HG03378 (cell line): ENCODE results near the gene NRIP2.
"Not testable (repeated sequence)": the region's sequence is repeated elsewhere in the genome, so short reads cannot be mapped to it uniquely, and the experiment has no call there.

ENCODE experiments used
- ATAC-seq: cut with Tn5 transposase; IDR thresholded peaks from one replicate; pipeline ENCODE4 v1.9.1; 2021; ENCODE audit warnings: mild to moderate bottlenecking, moderate library complexity; ENCODE audit not compliant: unreplicated experiment

The NRIP2 gene

GRCh38 chr12:2834581-2835491 is at the start of gene NRIP2:
TSS of gene NRIP2 (minus strand) at chr12:2835035. CDS start at chr12:2834983, 52 bp downstream.
- ATAC-seq, result no peak

GRCh38 chr12:2879853-2880252 is 45.0 kb upstream of the NRIP2 start:
- ATAC-seq, result no peak

- no peak for ATAC-seq
Observed at GRCh38 chr12:2877953-2878732, 43.3 kb upstream of the NRIP2 start.

- peak; percentile 70 for ATAC-seq
Observed at GRCh38 chr12:2877047-2877952, 42.5 kb upstream of the NRIP2 start, which contains the start of the genes FOXM1 and RHNO1. TSS of gene FOXM1 (minus strand) at chr12:2877174. CDS start at chr12:2874478, 2,696 bp downstream. TSS of gene RHNO1 (plus strand) at chr12:2877223. CDS start at chr12:2885367, 8,144 bp downstream.

- peak; percentile 17 for ATAC-seq
Observed at GRCh38 chr12:2876431-2877046, 41.7 kb upstream of the NRIP2 start.

GRCh38 chr12:2868986-2869632 is 34.3 kb upstream of the NRIP2 start:
- ATAC-seq, result not testable (repeated sequence)

- no peak for ATAC-seq
Observed at GRCh38 chr12:2864198-2864597, 29.4 kb upstream of the NRIP2 start.

- ATAC-seq, result not testable (repeated sequence)
Observed at GRCh38 chr12:2863402-2863801, 28.6 kb upstream of the NRIP2 start.

GRCh38 chr12:2862876-2863275 is 28.0 kb upstream of the NRIP2 start:
- no peak for ATAC-seq

GRCh38 chr12:2860170-2860569 is 25.3 kb upstream of the NRIP2 start:
- ATAC-seq, result no peak

- ATAC-seq, result no peak
Observed at GRCh38 chr12:2858944-2859421, 24.1 kb upstream of the NRIP2 start.

- ATAC-seq, result no peak
Observed at GRCh38 chr12:2858334-2858733, 23.5 kb upstream of the NRIP2 start.

- no peak for ATAC-seq
Observed at GRCh38 chr12:2857576-2857975, 22.7 kb upstream of the NRIP2 start.

- ATAC-seq, result no peak
Observed at GRCh38 chr12:2857021-2857431, 22.2 kb upstream of the NRIP2 start, which contains the start of gene TEX52. TSS of gene TEX52 (minus strand) at chr12:2857039. CDS start at chr12:2857026, 13 bp downstream.

- ATAC-seq, result no peak
Observed at GRCh38 chr12:2856051-2856450, 21.2 kb upstream of the NRIP2 start.

GRCh38 chr12:2855546-2855945 is 20.7 kb upstream of the NRIP2 start:
- ATAC-seq, result no peak

GRCh38 chr12:2854669-2855453 is 20.0 kb upstream of the NRIP2 start:
- ATAC-seq, result no peak

- ATAC-seq, result no peak
Observed at GRCh38 chr12:2853626-2854025, 18.8 kb upstream of the NRIP2 start.

- no peak for ATAC-seq
Observed at GRCh38 chr12:2851931-2852330, 17.1 kb upstream of the NRIP2 start.
